Keratinocyte (primary cell): ENCODE data around the gene RPH3AL. TPM values are rescaled to one million over a fixed set of nuclear protein-coding genes. Genes with fewer than 3 reads are reported as not detected.

Experiments used
- DNase-seq: peaks from one replicate; pipeline ENCODE4 v3.0.0-alpha.2; 2011; ENCODE audit warnings: low read depth, missing footprints, low spot score
- FAIRE-seq: peaks from 2 replicates; lab custom pipeline; 2011; peaks lifted over from hg19 to GRCh38; lab: Jason Lieb, UNC
- H2AFZ ChIP-seq: 2 replicates; pipeline ENCODE4 v1.6.0; 2012; ENCODE audit warnings: low read length, control low read depth, inconsistent platforms; ENCODE audit not compliant: control insufficient read depth
- H3K27ac ChIP-seq: 2 replicates; pipeline ENCODE4 v1.5.1; 2011; ENCODE audit warnings: low read length; ENCODE audit not compliant: control insufficient read depth, insufficient read depth
- H3K27me3 ChIP-seq: 3 replicates; pipeline ENCODE4 v1.6.0; 2011; ENCODE audit warnings: low read length; ENCODE audit not compliant: control insufficient read depth, insufficient read depth; ENCODE audit errors: extremely low read depth
- H3K36me3 ChIP-seq, 2 experiments: 2 replicates in 1 of 2; 3 replicates in 1 of 2; pipeline ENCODE4 v1.5.1; 2011; ENCODE audit warnings: low read length in 2 of 2, mild to moderate bottlenecking in 1 of 2; ENCODE audit not compliant: control insufficient read depth in 2 of 2, insufficient read depth in 2 of 2; ENCODE audit errors: extremely low read depth in 1 of 2
- H3K4me1 ChIP-seq: 3 replicates; pipeline ENCODE4 v1.5.1; 2011; ENCODE audit warnings: low read length; ENCODE audit not compliant: control insufficient read depth, insufficient read depth; ENCODE audit errors: extremely low read depth
- H3K4me2 ChIP-seq: 3 replicates; pipeline ENCODE4 v1.6.0; 2011; ENCODE audit warnings: low read depth, low read length; ENCODE audit not compliant: control insufficient read depth, insufficient read depth; ENCODE audit errors: extremely low read depth
- H3K4me3 ChIP-seq, 3 experiments: fragments of 200-600 bp in 1 of 3; sonication (generic) in 1 of 3; 2 replicates in 2 of 3; 3 replicates in 1 of 3; pipeline ENCODE4 v1.5.1; 2011 to 2016; ENCODE audit warnings: low read length in 3 of 3, mild to moderate bottlenecking in 3 of 3, control low read depth in 2 of 3, inconsistent platforms in 1 of 3, low read depth in 1 of 3, mixed read lengths in 1 of 3, mixed run types in 1 of 3, moderate library complexity in 1 of 3; ENCODE audit not compliant: control insufficient read depth in 2 of 3, insufficient read depth in 2 of 3; ENCODE audit errors: extremely low read depth in 1 of 3
- H3K79me2 ChIP-seq: 2 replicates; pipeline ENCODE4 v1.6.0; 2012; ENCODE audit warnings: low read length; ENCODE audit not compliant: control insufficient read depth, insufficient read depth
- H3K9ac ChIP-seq: 3 replicates; pipeline ENCODE4 v1.6.0; 2011; ENCODE audit warnings: low read length; ENCODE audit not compliant: control insufficient read depth, insufficient read depth; ENCODE audit errors: extremely low read depth
- H3K9me1 ChIP-seq: 3 replicates; pipeline ENCODE4 v1.6.0; 2011; ENCODE audit warnings: low read length; ENCODE audit not compliant: control insufficient read depth, insufficient read depth; ENCODE audit errors: extremely low read depth
- H3K9me3 ChIP-seq: 2 replicates; pipeline ENCODE4 v1.5.1; 2012; ENCODE audit warnings: low read depth, low read length; ENCODE audit not compliant: control insufficient read depth
- H4K20me1 ChIP-seq: 3 replicates; pipeline ENCODE4 v1.6.0; 2011; ENCODE audit warnings: low read length; ENCODE audit not compliant: control insufficient read depth, insufficient read depth; ENCODE audit errors: extremely low read depth
- EZH2 ChIP-seq: IDR thresholded peaks from one replicate; pipeline ENCODE4 v1.6.1; 2012; ENCODE audit warnings: inconsistent platforms, mild to moderate bottlenecking, low read length, moderate library complexity
- dilution Hi-C: fragments of 300-500 bp; cut with MboI; formaldehyde crosslinking; loops from one replicate; pipeline ENCODE4 v1.7.0; 2020; ENCODE audit warnings: low sequenced_read_pairs; ENCODE audit not compliant: extremely low pct_ligation_motif_present
- polyA plus RNA-seq, 5 experiments: library from polyadenylated mRNA; depleted of rRNA in 3 of 5; stranded (reverse) in 3 of 5; stranded (forward) in 1 of 5; unstranded in 1 of 5; fragments of >200 nt; gene quantifications; 1 replicate in 1 of 5; 2 replicates in 3 of 5; 3 replicates in 1 of 5; pipeline versions ENCODE4 v1.2.1 to v1.2.3, GENCODE V29; 2011 to 2012; ENCODE audit warnings: missing spikeins in 2 of 5, low read depth in 1 of 5, low replicate concordance in 1 of 5
- TF ChIP-seq, protein P1 (sequence below), 3 experiments: IDR thresholded peaks in 1 of 3; conservative IDR thresholded peaks in 1 of 3; optimal IDR thresholded peaks in 1 of 3; 2 replicates in 2 of 3; 3 replicates in 1 of 3; pipeline versions ENCODE3 to v1.5.1; 2011; ENCODE audit warnings: low read length in 3 of 3, mild to moderate bottlenecking in 3 of 3, moderate library complexity in 2 of 3, control low read depth in 1 of 3, inconsistent platforms in 1 of 3; ENCODE audit not compliant: insufficient read depth in 2 of 3; ENCODE audit errors: extremely low read depth in 1 of 3

The RPH3AL gene
- polyA plus RNA-seq, 1 donor (not counting 4 experiments of a cell fraction or from before 2014, with no cell fraction given) = 0.31 TPM

DNA sequence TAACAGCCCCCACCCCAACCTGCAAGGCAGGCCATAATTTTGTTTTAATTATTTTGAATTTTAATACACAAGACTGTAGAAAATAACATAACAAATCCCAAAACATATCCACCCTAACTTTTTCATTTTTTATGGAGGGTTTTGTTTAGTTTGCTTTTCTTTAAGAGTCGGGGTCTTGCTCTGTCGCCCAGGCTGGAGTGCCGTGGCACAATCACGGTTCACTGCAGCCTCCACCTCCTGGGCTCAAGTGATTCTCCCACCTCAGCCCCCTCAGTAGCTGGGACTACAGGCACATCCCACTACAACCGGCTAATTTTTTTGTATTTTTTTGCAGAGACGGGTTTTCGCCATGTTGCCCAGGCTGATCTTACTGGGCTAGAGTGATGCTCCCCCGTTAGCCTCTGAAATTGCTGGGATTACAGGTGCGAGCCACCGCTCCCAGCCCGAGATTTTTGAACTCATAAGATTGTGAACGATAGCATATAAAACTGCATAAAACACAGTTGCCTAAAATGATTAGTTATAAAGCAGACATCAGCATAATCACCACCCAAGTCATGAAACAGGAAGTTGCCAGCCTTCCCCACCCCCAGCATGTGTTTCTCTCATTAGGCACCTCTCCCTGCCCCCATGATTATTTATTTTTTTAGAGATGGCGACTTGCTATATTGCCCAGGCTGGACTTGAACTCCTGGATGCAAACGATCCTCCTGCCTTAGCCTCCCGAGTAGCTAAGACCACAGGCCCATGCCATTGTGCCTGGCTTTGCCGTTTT lies 157.6 kb downstream of the RPH3AL start:
- FAIRE-seq = no peak
- H3K9ac ChIP-seq = no peak overlapping the region
- no peaks in the 10 kb centered on the region for H3K9me1 ChIP-seq
- H3K27me3 ChIP-seq = peaks cover 4% of the 10 kb centered on the region
- H3K79me2 ChIP-seq = no peaks in the 10 kb centered on the region
- H2AFZ ChIP-seq = no peak overlapping the region
- no peak overlapping the region for H3K27ac ChIP-seq
- no peak overlapping the region for H3K4me3 ChIP-seq
- H4K20me1 ChIP-seq = no peaks in the 10 kb centered on the region
- no peaks in the 10 kb centered on the region for H3K9me3 ChIP-seq
- no peak for DNase-seq
- no peak for TF ChIP-seq EZH2
- TF ChIP-seq, protein P1, sequence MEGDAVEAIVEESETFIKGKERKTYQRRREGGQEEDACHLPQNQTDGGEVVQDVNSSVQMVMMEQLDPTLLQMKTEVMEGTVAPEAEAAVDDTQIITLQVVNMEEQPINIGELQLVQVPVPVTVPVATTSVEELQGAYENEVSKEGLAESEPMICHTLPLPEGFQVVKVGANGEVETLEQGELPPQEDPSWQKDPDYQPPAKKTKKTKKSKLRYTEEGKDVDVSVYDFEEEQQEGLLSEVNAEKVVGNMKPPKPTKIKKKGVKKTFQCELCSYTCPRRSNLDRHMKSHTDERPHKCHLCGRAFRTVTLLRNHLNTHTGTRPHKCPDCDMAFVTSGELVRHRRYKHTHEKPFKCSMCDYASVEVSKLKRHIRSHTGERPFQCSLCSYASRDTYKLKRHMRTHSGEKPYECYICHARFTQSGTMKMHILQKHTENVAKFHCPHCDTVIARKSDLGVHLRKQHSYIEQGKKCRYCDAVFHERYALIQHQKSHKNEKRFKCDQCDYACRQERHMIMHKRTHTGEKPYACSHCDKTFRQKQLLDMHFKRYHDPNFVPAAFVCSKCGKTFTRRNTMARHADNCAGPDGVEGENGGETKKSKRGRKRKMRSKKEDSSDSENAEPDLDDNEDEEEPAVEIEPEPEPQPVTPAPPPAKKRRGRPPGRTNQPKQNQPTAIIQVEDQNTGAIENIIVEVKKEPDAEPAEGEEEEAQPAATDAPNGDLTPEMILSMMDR (optimal IDR thresholded peaks at IDR 0.05 in 1 of 3, IDR thresholded peaks at IDR 0.05 in 1 of 3, conservative IDR thresholded peaks at IDR 0.05 in 1 of 3; ENCODE audit: extremely low read depth in 1 of 3, insufficient read depth in 2 of 3, low read length in 3 of 3) = no peak
- H3K4me2 ChIP-seq = no peak overlapping the region
- dilution Hi-C loops = no loop called here
- no peaks in the 10 kb centered on the region for H3K36me3 ChIP-seq
- peaks cover 2% of the 10 kb centered on the region for H3K4me1 ChIP-seq

DNA sequence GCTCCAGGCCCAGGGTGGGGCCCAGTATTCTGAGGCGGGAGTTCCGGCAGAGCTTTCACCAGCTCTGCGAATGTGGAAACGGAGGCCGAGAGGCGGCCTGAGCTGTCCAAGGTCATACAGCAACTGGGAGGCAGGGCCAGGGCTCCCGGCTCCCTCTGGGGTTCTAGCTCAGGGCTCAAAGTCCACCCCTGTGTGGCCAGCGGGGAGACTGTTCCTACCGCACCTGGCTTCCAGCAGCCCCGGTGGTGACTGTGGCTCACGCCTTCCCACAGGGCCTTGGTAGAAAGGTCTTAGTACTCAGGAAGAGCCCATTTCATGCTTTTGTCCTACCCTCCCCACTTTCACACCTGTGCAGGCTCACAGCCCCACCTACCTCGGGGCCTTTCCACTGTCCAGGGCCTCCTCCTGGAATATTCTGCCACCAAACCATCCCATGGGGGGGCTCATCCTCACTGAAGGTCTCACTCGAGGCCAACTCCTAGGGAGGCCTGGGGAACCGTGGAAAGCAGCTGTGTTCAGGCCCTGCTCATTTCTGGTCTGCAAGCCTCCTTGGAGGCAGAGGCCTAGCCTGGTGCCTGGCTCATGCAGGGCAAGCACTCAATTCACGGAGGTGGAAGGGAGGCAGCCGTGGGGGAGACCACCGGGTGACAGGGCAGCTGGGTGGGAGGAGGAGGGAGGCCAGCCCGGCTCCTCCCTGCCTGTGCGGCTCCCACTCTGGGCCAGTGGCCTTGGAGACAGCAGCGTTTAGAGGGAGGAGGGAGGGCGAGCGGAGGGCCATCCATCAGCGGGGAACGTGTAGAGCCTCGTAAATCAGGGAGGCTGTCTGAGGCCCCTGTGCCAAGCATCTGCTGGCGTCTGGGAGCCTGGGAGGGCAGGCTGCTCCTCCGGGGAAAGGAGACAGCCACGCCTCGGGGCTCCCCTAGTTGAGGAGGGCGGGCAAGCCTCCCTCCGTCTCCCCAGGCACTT lies 158.5 kb downstream of the RPH3AL start:
- Histone ChIP-seq H3K9me1 (no peaks in the 10 kb centered on the region), H3K4me2 (no peak overlapping the region), H2AFZ (no peak overlapping the region), H3K4me1 (no peaks in the 10 kb centered on the region), H4K20me1 (no peaks in the 10 kb centered on the region), H3K9ac (no peak overlapping the region), H3K4me3 (no peak overlapping the region), H3K9me3 (no peaks in the 10 kb centered on the region), H3K27ac (no peak overlapping the region), H3K36me3 (no peaks in the 10 kb centered on the region), H3K27me3 (no peaks in the 10 kb centered on the region), H3K79me2 (no peaks in the 10 kb centered on the region)
- TF ChIP-seq, protein P1 (optimal IDR thresholded peaks at IDR 0.05 in 1 of 3, IDR thresholded peaks at IDR 0.05 in 1 of 3, conservative IDR thresholded peaks at IDR 0.05 in 1 of 3; ENCODE audit: extremely low read depth in 1 of 3, insufficient read depth in 2 of 3, low read length in 3 of 3) = no peak
- no peak for TF ChIP-seq EZH2
- DNase-seq (no peak), FAIRE-seq (no peak)
- dilution Hi-C loops = no loop called here
